T1000 (cell line): Measurements from ENCODE around the gene LRRC28.
"Not testable (repeated sequence)": the region's sequence is repeated elsewhere in the genome, so short reads cannot be mapped to it uniquely, and the experiment has no call there.

Experiments used
- DNase-seq: peaks from one replicate; lab custom pipeline; 2025; ENCODE audit warnings: mixed read lengths; lab: John Stamatoyannopoulos, UW

The LRRC28 gene

GRCh38 chr15:99396375-99396774 lies 145.1 kb downstream of the LRRC28 start:
- no peak for DNase-seq

DNA sequence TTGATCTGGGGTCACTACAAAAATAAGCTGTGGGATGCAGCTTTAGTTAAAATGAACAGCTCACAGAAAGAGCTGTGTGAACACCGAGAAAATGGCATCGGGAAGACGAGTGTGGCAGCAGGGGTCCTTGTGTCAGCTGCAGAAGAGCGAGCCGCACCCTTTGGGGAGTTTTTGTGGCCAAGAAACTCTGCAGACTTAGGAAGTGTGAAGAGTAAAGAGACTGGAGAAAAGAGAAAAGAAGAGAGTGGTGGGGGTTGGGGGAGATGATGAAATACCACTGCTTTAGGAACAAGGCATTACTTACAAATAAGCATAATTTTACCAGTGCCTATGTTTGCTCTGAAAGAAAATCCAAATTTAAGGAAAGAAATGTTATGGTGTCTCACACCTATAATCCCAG lies 147.8 kb downstream of the LRRC28 start:
- DNase-seq, result no peak

- DNase-seq, result no peak
These were observed 148.3 kb downstream of the LRRC28 start for GRCh38 chr15:99399618-99400017.

DNA sequence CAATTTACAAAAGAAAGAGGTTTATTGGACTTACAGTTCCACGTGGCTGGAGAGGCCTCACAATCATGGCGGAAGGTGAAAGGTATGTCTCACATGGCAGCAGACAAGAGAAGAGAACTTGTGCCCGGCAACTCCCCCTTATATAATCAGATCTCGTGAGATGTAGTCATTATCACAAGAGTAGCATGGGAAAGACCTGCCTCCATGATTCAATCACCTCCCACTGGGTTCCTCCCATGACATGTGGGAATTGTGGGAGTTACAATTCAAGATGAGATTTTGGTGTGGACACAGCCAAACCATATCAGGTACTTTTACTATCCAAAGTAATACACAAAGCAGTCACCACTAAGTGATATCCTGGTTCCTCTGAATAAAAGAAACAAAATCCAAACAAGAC lies 149.9 kb downstream of the LRRC28 start:
- DNase-seq, result not testable (repeated sequence)

GRCh38 chr15:99402014-99402729 lies 150.9 kb downstream of the LRRC28 start:
- DNase-seq, result no peak

GRCh38 chr15:99403597-99403996 lies 152.3 kb downstream of the LRRC28 start:
- DNase-seq, result peak; percentile 10

DNA sequence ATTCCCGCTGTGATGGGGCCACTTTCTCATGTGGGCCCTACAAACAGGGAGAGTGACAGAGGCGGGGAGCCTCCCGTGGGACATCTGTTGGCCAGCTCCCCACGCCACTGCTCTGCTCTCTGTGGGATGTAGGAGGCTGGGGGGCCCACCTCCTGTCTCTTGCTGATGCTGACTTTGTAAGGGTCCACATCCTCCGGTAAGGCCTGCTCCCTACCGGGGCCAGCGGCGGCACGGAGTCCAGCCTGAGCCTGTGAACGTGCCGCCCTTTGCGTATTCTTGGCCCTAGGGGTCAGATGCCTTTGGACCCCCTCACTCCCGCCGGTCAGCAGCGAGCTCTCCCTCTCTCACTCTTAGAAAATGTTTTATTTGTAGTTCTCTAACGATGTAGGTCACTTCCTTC lies 153.2 kb downstream of the LRRC28 start:
- DNase-seq, result no peak

GRCh38 chr15:99406120-99406519 lies 154.8 kb downstream of the LRRC28 start:
- no peak for DNase-seq

DNA sequence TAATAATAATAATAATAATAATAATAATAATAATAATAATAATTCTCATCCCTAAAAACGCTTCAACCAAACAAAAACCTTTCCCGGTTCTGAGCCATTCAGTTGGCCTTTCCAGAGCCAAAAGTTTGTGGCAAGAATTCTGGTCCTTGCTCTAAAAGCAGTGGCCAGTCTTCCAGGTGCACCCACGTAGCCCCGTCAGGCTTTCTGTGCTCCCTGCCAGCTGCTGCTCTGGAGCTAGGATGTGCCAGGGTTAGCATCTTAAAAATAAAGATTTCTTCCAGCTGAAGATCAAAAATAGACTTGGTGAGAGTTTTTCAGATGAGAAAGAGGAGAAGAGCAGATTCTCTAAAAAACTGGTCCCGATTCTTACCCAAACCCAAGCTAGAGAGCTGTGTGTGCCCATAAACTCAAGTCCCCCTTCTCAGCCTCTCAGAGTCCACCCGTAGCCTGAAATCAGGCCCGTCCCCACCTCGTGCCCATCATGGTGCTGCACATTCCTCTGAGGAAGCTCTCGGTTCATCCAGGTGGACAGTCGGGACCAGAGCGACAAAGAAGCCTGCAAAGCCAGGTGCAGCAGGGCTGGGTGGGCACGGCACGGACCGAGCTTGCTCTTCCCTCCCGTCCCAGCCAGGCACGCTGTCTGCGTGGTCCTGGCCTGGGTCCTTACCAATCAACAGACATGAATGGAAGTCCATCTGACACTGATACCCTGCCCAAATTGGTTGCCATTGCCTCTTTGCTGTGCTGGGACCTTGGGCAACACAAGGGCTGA lies 155.6 kb downstream of the LRRC28 start:
- DNase-seq, result no peak

DNA sequence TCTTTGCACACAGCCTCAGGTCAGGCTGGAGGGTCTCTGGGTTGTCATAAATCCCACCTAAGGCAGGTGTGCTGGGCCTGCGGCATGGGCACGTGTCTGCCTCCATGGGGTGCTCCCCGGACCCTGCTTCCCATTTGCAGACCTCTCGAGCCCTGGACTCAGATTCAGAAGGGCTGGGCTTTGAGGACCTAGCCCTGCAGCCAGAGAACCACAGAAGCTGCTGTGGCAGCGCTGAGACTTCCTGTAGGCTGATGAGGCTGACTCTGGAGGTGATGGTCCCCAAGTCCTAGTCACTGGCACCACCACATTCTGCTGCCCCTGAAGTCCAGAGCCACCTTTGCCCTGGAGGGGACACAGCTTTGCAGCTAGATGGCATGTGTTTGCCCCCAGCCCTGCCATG lies 156.4 kb downstream of the LRRC28 start:
- DNase-seq, result no peak

GRCh38 chr15:99408236-99409096 lies 157.2 kb downstream of the LRRC28 start:
- DNase-seq, result peak; percentile 56

DNA sequence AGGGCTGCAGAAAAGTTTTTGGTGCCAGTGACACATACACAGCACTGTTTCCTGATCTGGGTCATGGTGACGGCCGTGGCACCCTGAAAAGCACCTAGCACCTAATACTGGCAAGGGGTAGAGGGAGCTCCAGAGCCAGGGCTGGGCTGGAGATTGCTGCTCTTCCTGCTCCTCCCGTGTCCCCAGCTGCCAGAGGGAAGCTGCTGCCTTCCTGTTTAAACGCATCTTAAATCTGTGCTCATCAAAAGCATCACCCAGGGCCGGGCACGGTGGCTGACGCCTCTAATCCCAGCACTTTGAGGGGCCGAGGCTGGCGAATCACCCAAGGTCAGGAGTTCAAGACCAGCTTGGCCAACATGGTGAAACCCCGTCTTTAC lies 157.8 kb downstream of the LRRC28 start:
- no peak for DNase-seq

DNA sequence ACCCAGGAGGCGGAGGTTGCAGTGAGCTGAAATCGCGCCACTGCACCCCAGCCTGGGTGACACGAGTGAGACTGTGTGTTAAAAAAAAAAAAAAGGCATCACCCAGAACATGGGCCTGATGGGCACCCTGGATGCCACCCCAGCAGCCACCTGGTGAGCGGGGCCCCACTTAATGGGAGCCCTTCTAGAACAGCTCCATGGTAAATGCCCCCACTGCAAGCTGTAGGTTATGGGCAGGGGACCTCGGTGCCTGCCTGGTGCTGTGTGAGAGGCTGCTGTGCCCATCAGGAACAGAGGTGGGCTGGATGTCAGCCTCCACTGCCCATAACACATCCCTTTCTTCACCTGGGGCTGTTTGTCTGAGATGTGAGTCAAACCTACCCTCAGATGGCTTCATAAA lies 158.3 kb downstream of the LRRC28 start:
- DNase-seq, result no peak

- no peak for DNase-seq
These were observed 159.2 kb downstream of the LRRC28 start for GRCh38 chr15:99410477-99410876.

DNA sequence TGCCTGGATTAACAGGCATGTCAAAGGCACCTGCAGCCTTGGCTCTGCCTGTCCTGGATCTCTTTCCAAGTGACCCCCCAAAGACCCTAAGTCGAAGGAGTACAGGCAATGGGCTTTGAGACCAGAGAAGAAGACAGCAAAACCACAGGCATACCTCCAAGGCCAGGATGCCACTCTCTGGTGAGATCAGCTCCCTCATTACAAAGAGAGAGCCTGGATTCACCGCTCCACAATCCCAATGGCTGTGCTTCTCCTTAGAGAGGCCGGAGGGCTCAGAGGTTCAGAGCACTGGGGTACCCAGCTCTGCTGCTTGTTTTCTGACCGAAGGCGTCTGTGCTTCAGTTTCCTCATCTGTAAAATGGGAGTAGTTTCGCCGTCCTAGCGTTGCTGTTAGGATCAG lies 160.0 kb downstream of the LRRC28 start:
- no peak for DNase-seq

GRCh38 chr15:99412082-99412481 lies 160.8 kb downstream of the LRRC28 start:
- DNase-seq, result no peak

GRCh38 chr15:99412626-99413025 lies 161.3 kb downstream of the LRRC28 start:
- DNase-seq, result no peak

DNA sequence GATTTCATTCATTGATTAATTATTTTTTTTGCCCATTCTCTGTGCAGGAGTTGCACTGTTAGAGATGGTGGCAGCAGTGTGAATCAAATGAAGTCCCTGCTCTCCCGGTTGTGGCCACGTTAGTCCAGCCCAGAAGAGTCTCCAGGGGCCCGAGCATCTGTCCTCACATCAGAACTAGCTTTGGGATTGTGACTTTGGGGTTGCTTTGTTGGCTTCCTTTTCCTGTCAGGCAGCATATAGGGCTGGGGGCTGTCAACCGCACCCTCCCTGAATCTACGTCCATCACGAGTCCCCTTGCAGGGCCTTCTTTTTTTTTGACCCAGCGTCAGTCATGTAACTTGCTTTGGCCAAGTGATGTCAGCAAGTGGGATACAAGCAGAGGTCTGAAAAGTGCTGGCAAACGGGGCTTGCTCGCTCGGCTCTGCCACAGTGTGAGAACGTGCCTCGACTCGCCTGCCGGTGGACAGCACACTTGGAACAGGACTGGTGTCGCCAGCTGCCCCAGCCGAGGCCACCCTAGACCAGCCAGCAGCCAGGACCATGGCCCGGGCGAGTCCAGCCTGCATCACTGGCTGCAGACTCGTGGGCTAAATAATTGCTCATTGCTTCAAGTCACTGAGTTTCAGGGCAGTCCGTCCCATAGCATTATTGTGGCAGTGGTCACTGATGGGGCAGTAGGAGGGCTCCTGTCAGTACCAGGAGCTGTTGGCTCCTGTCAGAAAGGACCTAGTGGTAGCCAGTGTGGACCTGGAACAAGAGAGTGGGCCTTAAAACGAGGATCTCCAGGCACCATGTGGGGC lies 162.9 kb downstream of the LRRC28 start:
- no peak for DNase-seq

DNA sequence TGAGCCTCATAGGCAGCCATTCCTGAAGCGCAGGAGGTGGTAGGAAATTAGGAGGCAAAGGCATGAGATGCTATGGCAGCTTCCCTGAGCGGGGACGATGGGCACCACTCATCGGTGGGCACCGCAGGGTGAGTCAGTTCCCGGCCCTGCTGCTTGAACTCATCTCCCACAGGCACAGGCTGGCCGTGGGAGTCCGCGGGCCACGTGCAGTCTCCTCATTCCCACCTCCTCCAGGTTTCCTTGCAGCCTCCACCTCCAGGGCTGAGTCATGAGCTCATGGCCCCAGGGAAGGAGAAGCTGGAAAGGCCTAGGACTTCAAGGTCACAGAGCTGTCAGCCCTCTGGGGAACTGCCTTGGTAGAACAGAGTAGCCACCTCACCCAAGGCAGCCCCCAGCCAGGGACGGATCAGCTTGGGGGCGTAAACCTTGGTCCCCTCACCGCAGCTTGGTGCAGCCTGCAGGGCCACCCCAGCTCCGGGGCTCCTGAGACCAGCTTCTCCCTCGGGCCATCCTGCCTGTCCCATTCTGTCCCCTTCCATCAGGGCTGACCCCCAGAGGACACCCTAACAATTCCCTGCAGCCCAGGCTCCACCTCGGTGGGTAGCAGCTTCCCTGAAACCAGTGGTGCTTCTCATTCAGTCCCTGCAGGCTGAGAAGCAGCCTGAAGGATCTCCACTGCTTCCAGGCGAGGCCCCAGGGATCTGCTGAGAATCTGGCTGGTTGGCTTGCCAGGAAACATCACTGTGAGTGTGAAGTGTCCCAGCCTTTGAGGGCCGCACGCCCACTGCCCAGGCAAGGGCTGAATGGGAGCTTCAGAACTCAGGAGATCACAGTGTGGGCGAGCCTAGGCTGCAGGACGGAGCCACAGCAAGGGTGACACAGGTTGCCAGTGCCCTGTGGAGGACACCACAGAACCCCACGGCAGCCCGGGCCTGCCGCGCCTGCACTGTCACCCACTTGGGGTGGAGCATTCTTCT lies 163.8 kb downstream of the LRRC28 start:
- no peak for DNase-seq
